Lower leg skin (tissue), 3 donors: ENCODE measurements around the gene ZDHHC14.

ENCODE experiments used
- CTCF ChIP-seq, 3 donors: fragments of 450-650 bp; IDR thresholded peaks; one replicate each; pipeline ENCODE4 v1.5.1; 2016; ENCODE audit warnings: antibody characterized with exemption in 3 of 3, mild to moderate bottlenecking in 3 of 3, moderate library complexity in 2 of 3
- POLR2A ChIP-seq, 2 donors: fragments of 450-650 bp; IDR thresholded peaks; one replicate each; pipeline ENCODE4 v1.6.1; 2016 to 2017; ENCODE audit warnings: antibody characterized with exemption in 2 of 2, mild to moderate bottlenecking in 1 of 2, moderate library complexity in 1 of 2

DNA sequence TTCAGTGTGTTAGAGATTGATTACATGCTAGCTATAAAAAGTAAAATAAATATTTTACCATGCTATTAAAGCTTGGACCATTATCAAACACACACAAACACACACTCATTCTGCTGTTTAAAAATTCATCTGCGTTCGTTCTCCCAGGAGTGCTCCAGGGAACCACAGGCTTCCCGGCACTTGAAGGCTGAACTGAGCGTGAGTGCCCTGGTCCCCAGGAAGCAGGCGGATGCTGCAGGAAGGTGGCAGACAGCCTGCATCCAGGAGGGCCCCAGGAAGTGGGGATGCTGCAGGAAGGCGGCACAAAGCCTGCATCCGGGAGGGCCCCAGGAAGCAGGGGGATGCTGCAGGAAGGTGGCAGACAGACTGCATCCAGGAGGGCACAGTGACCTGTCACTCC lies 294.8 kb downstream of the ZDHHC14 start:
- no peak for TF ChIP-seq CTCF (IDR thresholded peaks at IDR 0.05)
- no peak for TF ChIP-seq POLR2A (IDR thresholded peaks at IDR 0.05)
